IMR-90 (cell line): Measurements from ENCODE around the gene C22orf31. TPM values are rescaled to one million over a fixed set of nuclear protein-coding genes. Genes with fewer than 3 reads are reported as not detected.

Experiments used
- ATAC-seq: fragments of 200-7000 bp; cut with Tn5 transposase; 2 replicates; pipeline ENCODE4 v1.9.1; 2020; ENCODE audit warnings: low read depth, mild to moderate bottlenecking, moderate library complexity
- BruUV-seq: library from RNA; stranded (reverse); fragments of 400-500 nt; replicated peaks from 2 replicates; lab custom pipeline; 2021; lab: Mats Ljungman, UMichigan
- CTCF ChIA-PET: fragments of 300-600 bp; formaldehyde crosslinking; extraction: SDS; loops from one replicate; lab custom pipeline; 2021; ENCODE audit warnings: antibody characterized with exemption; lab: Yijun Ruan, JAX
- POLR2A ChIA-PET: fragments of 300-600 bp; sonication (Branson Sonifier 250); formaldehyde crosslinking; loops from one replicate; lab custom pipeline; 2022; ENCODE audit warnings: antibody characterized with exemption; ENCODE audit not compliant: unreplicated experiment; lab: Charles Lee
- DNase-seq: peaks from one replicate; pipeline ENCODE4 v3.0.0; 2013
- H2AFZ ChIP-seq: replicated peaks from 2 replicates; pipeline ENCODE3; 2013; ENCODE audit warnings: low read length, mild to moderate bottlenecking; ENCODE audit not compliant: poor library complexity
- H2AK5ac ChIP-seq: 2 replicates; pipeline ENCODE4 v1.6.1; 2013; ENCODE audit warnings: low read depth, low read length, inconsistent platforms
- H2AK9ac ChIP-seq: replicated peaks from 2 replicates; pipeline ENCODE3; 2013; ENCODE audit warnings: mild to moderate bottlenecking, low read depth, low read length, moderate library complexity; ENCODE audit not compliant: poor library complexity
- H2BK120ac ChIP-seq: 2 replicates; pipeline ENCODE4 v1.6.1; 2013; ENCODE audit warnings: low read depth, low read length, inconsistent platforms
- H2BK15ac ChIP-seq: 3 replicates; pipeline ENCODE4 v1.6.1; 2013; ENCODE audit warnings: low read depth, low read length, inconsistent platforms
- H2BK20ac ChIP-seq: 2 replicates; pipeline ENCODE4 v1.6.1; 2013; ENCODE audit warnings: low read depth, mild to moderate bottlenecking, inconsistent platforms, low read length, moderate library complexity
- H2BK5ac ChIP-seq: 2 replicates; pipeline ENCODE4 v1.6.1; 2013; ENCODE audit warnings: mild to moderate bottlenecking, low read depth, low read length, inconsistent platforms; ENCODE audit not compliant: poor library complexity, severe bottlenecking
- H3K14ac ChIP-seq: replicated peaks from 2 replicates; pipeline ENCODE4 v1.6.1; 2013; ENCODE audit warnings: low read depth, low read length, inconsistent platforms
- H3K18ac ChIP-seq: 2 replicates; pipeline ENCODE4 v1.6.1; 2013; ENCODE audit warnings: low read depth, low read length, control low read depth
- H3K23ac ChIP-seq: 2 replicates; pipeline ENCODE4 v1.6.1; 2013; ENCODE audit warnings: low read depth, low read length, inconsistent platforms
- H3K27ac ChIP-seq: 2 replicates; pipeline ENCODE4 v1.5.1; 2013; ENCODE audit warnings: mild to moderate bottlenecking, control low read depth, low read length; ENCODE audit not compliant: insufficient read depth
- H3K27me3 ChIP-seq: 2 replicates; pipeline ENCODE4 v1.6.1; 2013; ENCODE audit warnings: low read length; ENCODE audit not compliant: control insufficient read depth, insufficient read depth
- H3K36me3 ChIP-seq: 2 replicates; pipeline ENCODE4 v1.6.1; 2013; ENCODE audit warnings: low read length, mixed read lengths; ENCODE audit not compliant: control insufficient read depth, insufficient read depth
- H3K4ac ChIP-seq: 2 replicates; pipeline ENCODE4 v1.6.1; 2013; ENCODE audit warnings: low read depth, low read length, inconsistent platforms
- H3K4me1 ChIP-seq: 2 replicates; pipeline ENCODE4 v1.6.1; 2013; ENCODE audit warnings: low read length, mixed read lengths; ENCODE audit not compliant: control insufficient read depth, insufficient read depth
- H3K4me2 ChIP-seq: 2 replicates; pipeline ENCODE4 v1.6.1; 2013; ENCODE audit warnings: low read depth, mild to moderate bottlenecking, control low read depth, low read length, moderate library complexity
- H3K4me3 ChIP-seq: 2 replicates; pipeline ENCODE4 v1.5.1; 2013; ENCODE audit warnings: low read depth, mild to moderate bottlenecking, control low read depth, low read length, moderate library complexity; ENCODE audit not compliant: insufficient read depth
- H3K56ac ChIP-seq: 2 replicates; pipeline ENCODE4 v1.6.1; 2013; ENCODE audit warnings: low read length, inconsistent platforms; ENCODE audit not compliant: insufficient read depth; ENCODE audit errors: extremely low read depth
- H3K79me1 ChIP-seq, 2 experiments: 2 replicates each; pipeline ENCODE4 v1.6.1; 2013; ENCODE audit warnings: low read length in 2 of 2, inconsistent platforms in 1 of 2, low read depth in 1 of 2
- H3K9ac ChIP-seq: 2 replicates; pipeline ENCODE4 v1.6.1; 2013; ENCODE audit warnings: low read depth, low read length, control low read depth
- H3K9me1 ChIP-seq: 2 replicates; pipeline ENCODE4 v1.6.1; 2013; ENCODE audit warnings: low read length, inconsistent platforms; ENCODE audit not compliant: insufficient read depth
- H3K9me3 ChIP-seq: 2 replicates; pipeline ENCODE4 v1.6.1; 2013; ENCODE audit warnings: low read length; ENCODE audit not compliant: control insufficient read depth, insufficient read depth
- H4K20me1 ChIP-seq: 2 replicates; pipeline ENCODE4 v1.6.1; 2013; ENCODE audit warnings: low read length, inconsistent platforms; ENCODE audit not compliant: insufficient read depth
- H4K5ac ChIP-seq: 2 replicates; pipeline ENCODE4 v1.6.1; 2013; ENCODE audit warnings: mild to moderate bottlenecking, low read depth, low read length, control low read depth
- H4K8ac ChIP-seq, 2 experiments: 2 replicates each; pipeline ENCODE4 v1.6.1; 2013; ENCODE audit warnings: low read depth in 2 of 2, low read length in 2 of 2, control low read depth in 1 of 2, inconsistent platforms in 1 of 2
- H4K91ac ChIP-seq: 2 replicates; pipeline ENCODE4 v1.6.1; 2013; ENCODE audit warnings: low read depth, low read length, inconsistent platforms; ENCODE audit not compliant: insufficient read depth
- CEBPB ChIP-seq: IDR thresholded peaks from 2 replicates; pipeline ENCODE4 v1.6.1; 2012; ENCODE audit warnings: low read depth, low read length, improper control_type of control experiment
- CHD1 ChIP-seq: IDR thresholded peaks from 2 replicates; pipeline ENCODE4 v1.6.1; 2012; ENCODE audit warnings: low read depth, low read length, improper control_type of control experiment
- FOS ChIP-seq: fragments of 150-350 bp; IDR thresholded peaks from 2 replicates; pipeline ENCODE4 v1.6.1; 2016; ENCODE audit warnings: low read depth, low read length
- MAFK ChIP-seq: IDR thresholded peaks from 2 replicates; pipeline ENCODE4 v1.6.1; 2012; ENCODE audit warnings: low read depth, low read length, improper control_type of control experiment
- MAZ ChIP-seq: IDR thresholded peaks from 2 replicates; pipeline ENCODE4 v1.6.1; 2012; ENCODE audit warnings: low read depth, mild to moderate bottlenecking, low read length, improper control_type of control experiment, moderate library complexity, borderline replicate concordance
- NFE2L2 ChIP-seq: fragments of 150-350 bp; IDR thresholded peaks from 2 replicates; pipeline ENCODE4 v1.6.1; 2016; ENCODE audit warnings: low read depth, mild to moderate bottlenecking, low read length
- POLR2A ChIP-seq: IDR thresholded peaks from 2 replicates; pipeline ENCODE4 v1.6.1; 2012; ENCODE audit warnings: mild to moderate bottlenecking, low read depth, low read length
- RAD21 ChIP-seq: IDR thresholded peaks from 2 replicates; pipeline ENCODE4 v1.6.1; 2012; ENCODE audit warnings: low read length, improper control_type of control experiment
- RCOR1 ChIP-seq: IDR thresholded peaks from 2 replicates; pipeline ENCODE4 v1.6.1; 2012; ENCODE audit warnings: mild to moderate bottlenecking, low read length, improper control_type of control experiment; ENCODE audit not compliant: insufficient replicate concordance
- RFX5 ChIP-seq: IDR thresholded peaks from 2 replicates; pipeline ENCODE4 v1.8.0; 2012; ENCODE audit warnings: low read depth, mild to moderate bottlenecking, low read length, moderate library complexity
- SMC3 ChIP-seq: fragments of 150-350 bp; IDR thresholded peaks from 2 replicates; pipeline ENCODE4 v1.6.1; 2016; ENCODE audit warnings: low read depth, mild to moderate bottlenecking, antibody characterized with exemption, low read length, moderate library complexity
- WGBS, 2 experiments: methylation state at CpG; one replicate each; pipeline versions ENCODE4 v1.1.5 to v1.1.7; 2013; ENCODE audit warnings: missing lambda C conversion rate in 2 of 2; ENCODE audit not compliant: insufficient read length in 1 of 2; ENCODE audit errors: extremely low coverage in 2 of 2; 5-methylcytosine and 5-hydroxymethylcytosine counted together
- dilution Hi-C: fragments of 300-500 bp; cut with HindIII; formaldehyde crosslinking; loops from one replicate; pipeline ENCODE4 v1.14.3; 2018; ENCODE audit warnings: low sequenced_read_pairs; ENCODE audit not compliant: unreplicated experiment
- in situ Hi-C: fragments of 300-500 bp; cut with MboI; formaldehyde crosslinking; loops from 3 replicates; pipeline ENCODE4 v1.14.3; 2019; ENCODE audit warnings: low sequenced_read_pairs, inconsistent platforms, mixed read lengths
- intact Hi-C: fragments of 100-400 bp; cut with micrococcal nuclease; formaldehyde crosslinking; loops from 2 replicates; pipeline ENCODE4 v1.10.0; 2022
- polyA plus RNA-seq, 3 experiments: library from polyadenylated mRNA; depleted of rRNA; stranded (reverse); fragments of >200 nt; gene quantifications; 2 replicates each; pipeline ENCODE4 v1.2.3, GENCODE V29; 2012; ENCODE audit warnings: low replicate concordance in 1 of 3
- total RNA-seq: library from RNA; depleted of rRNA; stranded (reverse); fragments of >200 nt; gene quantifications from 2 replicates; pipeline ENCODE4 v1.2.3, GENCODE V29; 2012
- TF ChIP-seq, protein P1 (sequence below): fragments of 150-350 bp; IDR thresholded peaks from 2 replicates; pipeline ENCODE4 v1.6.1; 2016; ENCODE audit warnings: low read depth, mild to moderate bottlenecking, low read length, moderate library complexity, borderline replicate concordance
- TF ChIP-seq, protein P2 (sequence below): conservative IDR thresholded peaks from 2 replicates; pipeline ENCODE4 v1.5.1; 2012; ENCODE audit warnings: mild to moderate bottlenecking, low read depth, low read length, improper control_type of control experiment

The C22orf31 gene
- total and polyA plus RNA-seq, 2 of the 4 experiments (the other 2 are of a cell fraction), result not detected

DNA sequence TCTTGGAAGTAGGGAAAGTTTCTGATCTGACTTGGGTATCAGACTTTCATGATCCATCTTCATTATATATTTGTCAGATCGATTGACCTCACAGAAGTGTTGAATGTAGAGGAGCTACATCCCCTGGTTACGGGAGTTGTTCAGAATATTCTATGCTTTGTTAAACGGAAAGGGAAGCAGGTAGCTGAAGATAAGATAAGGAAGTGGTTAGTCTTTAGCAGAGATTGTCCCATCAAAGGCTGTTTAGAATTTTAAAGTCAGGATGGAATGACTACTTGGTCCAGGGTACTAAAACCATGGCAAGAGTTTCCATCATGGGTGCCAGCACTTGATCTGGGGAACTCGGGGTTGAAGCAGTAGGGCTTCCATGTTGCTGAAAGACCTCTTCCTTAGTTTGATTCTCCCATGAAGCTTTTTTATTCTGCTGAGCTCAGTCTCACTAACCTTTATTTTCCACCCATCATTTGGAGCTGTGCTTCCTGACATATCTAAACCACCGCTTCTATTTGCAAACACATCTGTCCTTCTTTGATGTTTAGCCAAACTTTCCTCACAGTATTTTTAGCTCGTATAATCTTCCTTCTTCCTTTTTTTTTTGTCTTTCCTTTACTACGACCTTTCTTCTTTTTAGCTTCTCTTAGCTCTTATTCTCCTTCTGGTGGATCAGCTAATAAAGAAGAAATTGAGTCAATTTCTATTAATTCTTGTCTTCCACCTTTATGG is 4.0 kb upstream of the C22orf31 start:
- dilution Hi-C loops (no loop called here), in situ Hi-C loops (no loop called here), intact Hi-C loops (no loop called here)
- no peaks in the 10 kb centered on the region for H3K9me3 ChIP-seq
- H4K8ac ChIP-seq, result no peak overlapping the region
- ATAC-seq (no peak), DNase-seq (no peak)
- no peak overlapping the region for H2AK5ac ChIP-seq
- H3K4me1 ChIP-seq, result no peaks in the 10 kb centered on the region
- no peaks in the 10 kb centered on the region for H4K20me1 ChIP-seq
- H3K9ac ChIP-seq, result no peak overlapping the region
- no peak overlapping the region for H2BK5ac ChIP-seq
- H3K27ac ChIP-seq, result no peak overlapping the region
- 45% methylated on average over 3 of the region's 7 CpGs; no CpG with 5 or more reads in 1 of the 2 experiments for WGBS, 2 experiments
- H3K4me3 ChIP-seq, result no peak overlapping the region
- H4K5ac ChIP-seq, result no peak overlapping the region
- no peak overlapping the region for H2AFZ ChIP-seq
- ChIA-PET POLR2A (no interaction called here), CTCF (interaction anchor here (0.6 to 1.3 kb wide), 2 partner anchors 89 to 195 kb away, joined by 3 read pairs; no protein-coding TSS in a partner anchor)
- H2AK9ac ChIP-seq, result no peak overlapping the region
- H3K79me1 ChIP-seq, result no peaks in the 10 kb centered on the region
- H3K4me2 ChIP-seq, result no peak overlapping the region
- H3K18ac ChIP-seq, result no peak overlapping the region
- H2BK120ac ChIP-seq, result no peak overlapping the region
- H3K14ac ChIP-seq, result no peak overlapping the region
- no peak for TF ChIP-seq POLR2A
- TF ChIP-seq RAD21, result no peak
- TF ChIP-seq RCOR1, result no peak
- TF ChIP-seq SMC3, result no peak
- TF ChIP-seq, protein P1, sequence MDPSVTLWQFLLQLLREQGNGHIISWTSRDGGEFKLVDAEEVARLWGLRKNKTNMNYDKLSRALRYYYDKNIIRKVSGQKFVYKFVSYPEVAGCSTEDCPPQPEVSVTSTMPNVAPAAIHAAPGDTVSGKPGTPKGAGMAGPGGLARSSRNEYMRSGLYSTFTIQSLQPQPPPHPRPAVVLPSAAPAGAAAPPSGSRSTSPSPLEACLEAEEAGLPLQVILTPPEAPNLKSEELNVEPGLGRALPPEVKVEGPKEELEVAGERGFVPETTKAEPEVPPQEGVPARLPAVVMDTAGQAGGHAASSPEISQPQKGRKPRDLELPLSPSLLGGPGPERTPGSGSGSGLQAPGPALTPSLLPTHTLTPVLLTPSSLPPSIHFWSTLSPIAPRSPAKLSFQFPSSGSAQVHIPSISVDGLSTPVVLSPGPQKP, result no peak
- TF ChIP-seq MAZ, result no peak
- no peak for TF ChIP-seq MAFK
- no peak for TF ChIP-seq RFX5
- no peak for TF ChIP-seq FOS
- no peak for TF ChIP-seq CEBPB
- TF ChIP-seq CHD1, result no peak
- TF ChIP-seq NFE2L2, result no peak
- TF ChIP-seq, protein P2, sequence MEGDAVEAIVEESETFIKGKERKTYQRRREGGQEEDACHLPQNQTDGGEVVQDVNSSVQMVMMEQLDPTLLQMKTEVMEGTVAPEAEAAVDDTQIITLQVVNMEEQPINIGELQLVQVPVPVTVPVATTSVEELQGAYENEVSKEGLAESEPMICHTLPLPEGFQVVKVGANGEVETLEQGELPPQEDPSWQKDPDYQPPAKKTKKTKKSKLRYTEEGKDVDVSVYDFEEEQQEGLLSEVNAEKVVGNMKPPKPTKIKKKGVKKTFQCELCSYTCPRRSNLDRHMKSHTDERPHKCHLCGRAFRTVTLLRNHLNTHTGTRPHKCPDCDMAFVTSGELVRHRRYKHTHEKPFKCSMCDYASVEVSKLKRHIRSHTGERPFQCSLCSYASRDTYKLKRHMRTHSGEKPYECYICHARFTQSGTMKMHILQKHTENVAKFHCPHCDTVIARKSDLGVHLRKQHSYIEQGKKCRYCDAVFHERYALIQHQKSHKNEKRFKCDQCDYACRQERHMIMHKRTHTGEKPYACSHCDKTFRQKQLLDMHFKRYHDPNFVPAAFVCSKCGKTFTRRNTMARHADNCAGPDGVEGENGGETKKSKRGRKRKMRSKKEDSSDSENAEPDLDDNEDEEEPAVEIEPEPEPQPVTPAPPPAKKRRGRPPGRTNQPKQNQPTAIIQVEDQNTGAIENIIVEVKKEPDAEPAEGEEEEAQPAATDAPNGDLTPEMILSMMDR, result no peak
- H3K4ac ChIP-seq, result no peak overlapping the region
- no peak overlapping the region for H2BK15ac ChIP-seq
- no TSS peak for BruUV-seq
- no peak overlapping the region for H4K91ac ChIP-seq
- no peak overlapping the region for H2BK20ac ChIP-seq
- H3K23ac ChIP-seq, result no peak overlapping the region
- H3K27me3 ChIP-seq, result peaks cover 23% of the 10 kb centered on the region
- no peak overlapping the region for H3K56ac ChIP-seq
- no peaks in the 10 kb centered on the region for H3K9me1 ChIP-seq
- no peaks in the 10 kb centered on the region for H3K36me3 ChIP-seq
